HG02588 (cell line): Measurements from ENCODE around the gene LLGL1.

Source experiments
- ATAC-seq: cut with Tn5 transposase; IDR thresholded peaks from one replicate; pipeline ENCODE4 v1.9.1; 2021; ENCODE audit warnings: mild to moderate bottlenecking, moderate library complexity; ENCODE audit not compliant: unreplicated experiment

LLGL1 gene

GRCh38 chr17:18250708-18251107, 25.3 kb downstream of the LLGL1 start:
- no peak for ATAC-seq

- ATAC-seq = no peak
Observed at GRCh38 chr17:18251204-18251603, 25.8 kb downstream of the LLGL1 start.

- ATAC-seq = no peak
Observed at GRCh38 chr17:18252160-18252559, 26.7 kb downstream of the LLGL1 start.

GRCh38 chr17:18253187-18253884, 27.9 kb downstream of the LLGL1 start:
- no peak for ATAC-seq

GRCh38 chr17:18253947-18254821, 28.7 kb downstream of the LLGL1 start:
- no peak for ATAC-seq

GRCh38 chr17:18254888-18255649, 29.6 kb downstream of the LLGL1 start:
- ATAC-seq = no peak

GRCh38 chr17:18256351-18256750, 30.9 kb downstream of the LLGL1 start:
- ATAC-seq = no peak

GRCh38 chr17:18256776-18257175, 31.3 kb downstream of the LLGL1 start:
- ATAC-seq = no peak

- no peak for ATAC-seq
Observed at GRCh38 chr17:18257268-18257981, 32.0 kb downstream of the LLGL1 start.

- ATAC-seq = peak; percentile 20
Observed at GRCh38 chr17:18257982-18258355, 32.5 kb downstream of the LLGL1 start.

GRCh38 chr17:18258356-18259038, 33.1 kb downstream of the LLGL1 start, which contains the start of gene FLII:
TSS of gene FLII (minus strand) at chr17:18258738. CDS start at chr17:18258690, 48 bp downstream.
- ATAC-seq = peak; percentile 30

- ATAC-seq = no peak
Observed at GRCh38 chr17:18259621-18260331, 34.3 kb downstream of the LLGL1 start.

- ATAC-seq = peak; percentile 74
Observed at GRCh38 chr17:18260332-18261145, 35.1 kb downstream of the LLGL1 start, which contains the start of gene MIEF2. TSS of gene MIEF2 (plus strand) at chr17:18260662. CDS start at chr17:18262721, 2,059 bp downstream.

- ATAC-seq = peak; percentile 4
Observed at GRCh38 chr17:18261146-18261515, 35.7 kb downstream of the LLGL1 start.

- no peak for ATAC-seq
Observed at GRCh38 chr17:18261659-18262058, 36.2 kb downstream of the LLGL1 start.

GRCh38 chr17:18262111-18262510, 36.7 kb downstream of the LLGL1 start:
- no peak for ATAC-seq

GRCh38 chr17:18262641-18263040, 37.2 kb downstream of the LLGL1 start:
- no peak for ATAC-seq

- no peak for ATAC-seq
Observed at GRCh38 chr17:18263885-18264682, 38.6 kb downstream of the LLGL1 start.
